Spinal cord (tissue), 10 donors: ENCODE data around the gene LGALS7. TPM values are rescaled to one million over a fixed set of nuclear protein-coding genes. Genes with fewer than 3 reads are reported as not detected.
"Not testable (repeated sequence)": the region's sequence is repeated elsewhere in the genome, so short reads cannot be mapped to it uniquely, and the experiment has no call there.

Experiments used
- DNase-seq, 6 donors: peaks; one replicate each; pipeline versions ENCODE4 v3.0.0 to v3.0.0-alpha.2; 2013 to 2015; ENCODE audit warnings: low spot score in 6 of 6, low read depth in 4 of 6
- H3K27ac ChIP-seq: one replicate; pipeline ENCODE4 v1.5.1; 2013; ENCODE audit warnings: low read depth, low read length, control low read depth
- H3K27me3 ChIP-seq: one replicate; pipeline ENCODE4 v1.6.1; 2013; ENCODE audit warnings: low read length; ENCODE audit not compliant: control insufficient read depth, insufficient read depth
- H3K36me3 ChIP-seq: one replicate; pipeline ENCODE4 v1.6.1; 2013; ENCODE audit warnings: low read length; ENCODE audit not compliant: control insufficient read depth, insufficient read depth
- H3K4me1 ChIP-seq: one replicate; pipeline ENCODE4 v1.6.1; 2013; ENCODE audit warnings: low read length; ENCODE audit not compliant: control insufficient read depth, insufficient read depth
- H3K4me3 ChIP-seq: one replicate; pipeline ENCODE4 v1.5.1; 2013; ENCODE audit warnings: low read depth, low read length, control low read depth
- H3K9me3 ChIP-seq: one replicate; pipeline ENCODE4 v1.6.1; 2013; ENCODE audit warnings: low read length; ENCODE audit not compliant: control insufficient read depth, insufficient read depth
- WGBS: methylation state at CpG from one replicate; pipeline ENCODE4 v1.1.5; 2013; ENCODE audit warnings: missing lambda C conversion rate; ENCODE audit not compliant: insufficient coverage; 5-methylcytosine and 5-hydroxymethylcytosine counted together
- polyA plus RNA-seq, 2 donors: library from polyadenylated mRNA; unstranded; fragments of 120-200 nt; gene quantifications; one replicate each; pipeline ENCODE4 v1.2.1, GENCODE V29; 2013; ENCODE audit not compliant: insufficient read length in 2 of 2
- total RNA-seq, 2 donors: library from RNA; depleted of rRNA in 1 of 2; stranded (reverse); fragments of 120-200 nt in 1 of 2; fragments of >200 nt in 1 of 2; gene quantifications; one replicate each; pipeline versions ENCODE4 v1.2.3 to v1.2.4, GENCODE V29; 2013 to 2014
- donor health status: healthy.

Gene LGALS7
- total and polyA plus RNA-seq, 4 donors = 0.72 to 1.4 TPM; not detected in 2

GRCh38 chr19:38761884-38762389 is 11.4 kb downstream of the LGALS7 start:
- not testable (repeated sequence) for H3K4me1 ChIP-seq, H3K36me3 ChIP-seq, H3K9me3 ChIP-seq, H3K4me3 ChIP-seq, H3K27me3 ChIP-seq, H3K27ac ChIP-seq, DNase-seq
- WGBS = 96% methylated on average over 6 of the region's 9 CpGs

- H3K9me3 ChIP-seq = not testable (repeated sequence)
These were observed 12.4 kb downstream of the LGALS7 start for GRCh38 chr19:38760805-38761517.

GRCh38 chr19:38759590-38760003 is 13.7 kb downstream of the LGALS7 start:
- Histone ChIP-seq H3K9me3 (no peaks in the 10 kb centered on the region), H3K36me3 (no peaks in the 10 kb centered on the region), H3K27me3 (no peaks in the 10 kb centered on the region), H3K4me1 (no peaks in the 10 kb centered on the region), H3K27ac (no peak overlapping the region), H3K4me3 (no peak overlapping the region)
- DNase-seq = no peak
- WGBS = 71% methylated on average over 9 of the region's 10 CpGs

More at GRCh38 chr19:38760805-38761517, 12.4 kb downstream of the LGALS7 start:
- H3K4me3 ChIP-seq, H3K4me1 ChIP-seq, H3K27me3 ChIP-seq, H3K36me3 ChIP-seq, H3K27ac ChIP-seq, DNase-seq: not testable (repeated sequence)
- WGBS = 92% methylated on average over 2 of the region's 6 CpGs

- WGBS = no CpG with 5 or more reads among the region's 2 CpGs
- not testable (repeated sequence) for H3K4me1 ChIP-seq, H3K27ac ChIP-seq, H3K4me3 ChIP-seq, H3K9me3 ChIP-seq, DNase-seq, H3K36me3 ChIP-seq, H3K27me3 ChIP-seq
These were observed 19.1 kb downstream of the LGALS7 start for GRCh38 chr19:38754196-38754595.

GRCh38 chr19:38753783-38754182 is 19.5 kb downstream of the LGALS7 start:
- not testable (repeated sequence) for H3K36me3 ChIP-seq, H3K4me1 ChIP-seq, H3K27ac ChIP-seq, H3K9me3 ChIP-seq, H3K27me3 ChIP-seq, DNase-seq, H3K4me3 ChIP-seq
- 78% methylated on average over 3 of the region's 3 CpGs for WGBS

- Histone ChIP-seq H3K27me3 (no peaks in the 10 kb centered on the region), H3K36me3 (no peaks in the 10 kb centered on the region), H3K9me3 (no peaks in the 10 kb centered on the region), H3K4me1 (no peaks in the 10 kb centered on the region), H3K4me3 (no peak overlapping the region), H3K27ac (no peak overlapping the region)
- 68% methylated on average over 6 of the region's 7 CpGs for WGBS
- DNase-seq = no peak
These were observed 28.0 kb downstream of the LGALS7 start for GRCh38 chr19:38745316-38745715.

GRCh38 chr19:38744874-38745273 is 28.4 kb downstream of the LGALS7 start:
- Histone ChIP-seq H3K4me3 (no peak overlapping the region), H3K27me3 (no peaks in the 10 kb centered on the region), H3K36me3 (no peaks in the 10 kb centered on the region), H3K9me3 (no peaks in the 10 kb centered on the region), H3K27ac (no peak overlapping the region), H3K4me1 (no peaks in the 10 kb centered on the region)
- WGBS = 98% methylated on average over 5 of the region's 6 CpGs
- no peak for DNase-seq

GRCh38 chr19:38744298-38744681 is 29.0 kb downstream of the LGALS7 start, which contains the start of gene CAPN12:
Gene CAPN12 (minus strand): TSS chr19:38744474. CDS start chr19:38744165, 309 bp downstream.
- 92% methylated on average over 7 of the region's 10 CpGs for WGBS
- DNase-seq = no peak
- Histone ChIP-seq H3K36me3 (no peaks in the 10 kb centered on the region), H3K9me3 (no peaks in the 10 kb centered on the region), H3K4me3 (no peak within 1 kb of the TSS), H3K27ac (no peak within 1 kb of the TSS), H3K27me3 (no peaks in the 10 kb centered on the region), H3K4me1 (no peaks in the 10 kb centered on the region)

GRCh38 chr19:38743394-38744297 is 29.7 kb downstream of the LGALS7 start:
- H3K27me3 ChIP-seq = no peaks in the 10 kb centered on the region
- H3K27ac ChIP-seq = no peak overlapping the region
- DNase-seq = no peak

More at GRCh38 chr19:38743394-38744297, 29.7 kb downstream of the LGALS7 start:
- no peak overlapping the region for H3K4me3 ChIP-seq
- H3K36me3 ChIP-seq = no peaks in the 10 kb centered on the region
- 66% methylated on average over 19 of the region's 20 CpGs for WGBS
- H3K9me3 ChIP-seq = no peaks in the 10 kb centered on the region
- no peaks in the 10 kb centered on the region for H3K4me1 ChIP-seq
